ENCODE data around the gene TRNT1. TPM values are rescaled to one million over a fixed set of nuclear protein-coding genes. Genes with fewer than 3 reads are reported as not detected.

TRNT1 gene
- total and polyA plus RNA-seq, 2 of the 8 experiments (the other 6 are each of a cell fraction or from before 2014, with no cell fraction given): 7.2 to 33.1 TPM

DNA sequence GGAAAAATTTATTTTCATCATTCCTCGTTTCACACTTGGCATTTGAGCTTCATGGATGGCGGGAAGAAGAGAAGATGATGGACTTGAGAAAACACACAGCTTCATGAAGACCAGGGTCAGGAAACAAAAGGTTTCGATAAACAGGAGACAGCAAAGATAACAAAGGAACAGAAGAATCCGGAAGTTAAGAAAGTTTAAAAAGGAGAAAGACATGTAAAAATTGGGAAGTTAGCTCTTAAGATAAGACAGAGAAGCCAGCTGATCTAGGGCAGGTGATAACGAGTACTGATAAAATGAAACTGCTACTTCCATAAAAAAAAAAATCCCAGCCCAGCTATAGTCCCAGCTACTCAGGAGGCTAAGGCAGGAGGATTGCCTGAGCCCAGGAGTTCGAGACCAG, 40.5 kb upstream of the TRNT1 start (continued):
- TF ChIP-seq SIX5 (IDR thresholded peaks at IDR 0.05; ENCODE audit: low read depth, low read length): no peak
- TF ChIP-seq FOSL1 (IDR thresholded peaks at IDR 0.05; ENCODE audit: insufficient read depth, low read depth, low read length): no peak
- no peak for TF ChIP-seq KDM5A (IDR thresholded peaks at IDR 0.05; ENCODE audit: low read length)
- TF ChIP-seq RFX5 (IDR thresholded peaks at IDR 0.05; ENCODE audit: borderline replicate concordance, low read depth, low read length): no peak
- TF ChIP-seq, protein P1, sequence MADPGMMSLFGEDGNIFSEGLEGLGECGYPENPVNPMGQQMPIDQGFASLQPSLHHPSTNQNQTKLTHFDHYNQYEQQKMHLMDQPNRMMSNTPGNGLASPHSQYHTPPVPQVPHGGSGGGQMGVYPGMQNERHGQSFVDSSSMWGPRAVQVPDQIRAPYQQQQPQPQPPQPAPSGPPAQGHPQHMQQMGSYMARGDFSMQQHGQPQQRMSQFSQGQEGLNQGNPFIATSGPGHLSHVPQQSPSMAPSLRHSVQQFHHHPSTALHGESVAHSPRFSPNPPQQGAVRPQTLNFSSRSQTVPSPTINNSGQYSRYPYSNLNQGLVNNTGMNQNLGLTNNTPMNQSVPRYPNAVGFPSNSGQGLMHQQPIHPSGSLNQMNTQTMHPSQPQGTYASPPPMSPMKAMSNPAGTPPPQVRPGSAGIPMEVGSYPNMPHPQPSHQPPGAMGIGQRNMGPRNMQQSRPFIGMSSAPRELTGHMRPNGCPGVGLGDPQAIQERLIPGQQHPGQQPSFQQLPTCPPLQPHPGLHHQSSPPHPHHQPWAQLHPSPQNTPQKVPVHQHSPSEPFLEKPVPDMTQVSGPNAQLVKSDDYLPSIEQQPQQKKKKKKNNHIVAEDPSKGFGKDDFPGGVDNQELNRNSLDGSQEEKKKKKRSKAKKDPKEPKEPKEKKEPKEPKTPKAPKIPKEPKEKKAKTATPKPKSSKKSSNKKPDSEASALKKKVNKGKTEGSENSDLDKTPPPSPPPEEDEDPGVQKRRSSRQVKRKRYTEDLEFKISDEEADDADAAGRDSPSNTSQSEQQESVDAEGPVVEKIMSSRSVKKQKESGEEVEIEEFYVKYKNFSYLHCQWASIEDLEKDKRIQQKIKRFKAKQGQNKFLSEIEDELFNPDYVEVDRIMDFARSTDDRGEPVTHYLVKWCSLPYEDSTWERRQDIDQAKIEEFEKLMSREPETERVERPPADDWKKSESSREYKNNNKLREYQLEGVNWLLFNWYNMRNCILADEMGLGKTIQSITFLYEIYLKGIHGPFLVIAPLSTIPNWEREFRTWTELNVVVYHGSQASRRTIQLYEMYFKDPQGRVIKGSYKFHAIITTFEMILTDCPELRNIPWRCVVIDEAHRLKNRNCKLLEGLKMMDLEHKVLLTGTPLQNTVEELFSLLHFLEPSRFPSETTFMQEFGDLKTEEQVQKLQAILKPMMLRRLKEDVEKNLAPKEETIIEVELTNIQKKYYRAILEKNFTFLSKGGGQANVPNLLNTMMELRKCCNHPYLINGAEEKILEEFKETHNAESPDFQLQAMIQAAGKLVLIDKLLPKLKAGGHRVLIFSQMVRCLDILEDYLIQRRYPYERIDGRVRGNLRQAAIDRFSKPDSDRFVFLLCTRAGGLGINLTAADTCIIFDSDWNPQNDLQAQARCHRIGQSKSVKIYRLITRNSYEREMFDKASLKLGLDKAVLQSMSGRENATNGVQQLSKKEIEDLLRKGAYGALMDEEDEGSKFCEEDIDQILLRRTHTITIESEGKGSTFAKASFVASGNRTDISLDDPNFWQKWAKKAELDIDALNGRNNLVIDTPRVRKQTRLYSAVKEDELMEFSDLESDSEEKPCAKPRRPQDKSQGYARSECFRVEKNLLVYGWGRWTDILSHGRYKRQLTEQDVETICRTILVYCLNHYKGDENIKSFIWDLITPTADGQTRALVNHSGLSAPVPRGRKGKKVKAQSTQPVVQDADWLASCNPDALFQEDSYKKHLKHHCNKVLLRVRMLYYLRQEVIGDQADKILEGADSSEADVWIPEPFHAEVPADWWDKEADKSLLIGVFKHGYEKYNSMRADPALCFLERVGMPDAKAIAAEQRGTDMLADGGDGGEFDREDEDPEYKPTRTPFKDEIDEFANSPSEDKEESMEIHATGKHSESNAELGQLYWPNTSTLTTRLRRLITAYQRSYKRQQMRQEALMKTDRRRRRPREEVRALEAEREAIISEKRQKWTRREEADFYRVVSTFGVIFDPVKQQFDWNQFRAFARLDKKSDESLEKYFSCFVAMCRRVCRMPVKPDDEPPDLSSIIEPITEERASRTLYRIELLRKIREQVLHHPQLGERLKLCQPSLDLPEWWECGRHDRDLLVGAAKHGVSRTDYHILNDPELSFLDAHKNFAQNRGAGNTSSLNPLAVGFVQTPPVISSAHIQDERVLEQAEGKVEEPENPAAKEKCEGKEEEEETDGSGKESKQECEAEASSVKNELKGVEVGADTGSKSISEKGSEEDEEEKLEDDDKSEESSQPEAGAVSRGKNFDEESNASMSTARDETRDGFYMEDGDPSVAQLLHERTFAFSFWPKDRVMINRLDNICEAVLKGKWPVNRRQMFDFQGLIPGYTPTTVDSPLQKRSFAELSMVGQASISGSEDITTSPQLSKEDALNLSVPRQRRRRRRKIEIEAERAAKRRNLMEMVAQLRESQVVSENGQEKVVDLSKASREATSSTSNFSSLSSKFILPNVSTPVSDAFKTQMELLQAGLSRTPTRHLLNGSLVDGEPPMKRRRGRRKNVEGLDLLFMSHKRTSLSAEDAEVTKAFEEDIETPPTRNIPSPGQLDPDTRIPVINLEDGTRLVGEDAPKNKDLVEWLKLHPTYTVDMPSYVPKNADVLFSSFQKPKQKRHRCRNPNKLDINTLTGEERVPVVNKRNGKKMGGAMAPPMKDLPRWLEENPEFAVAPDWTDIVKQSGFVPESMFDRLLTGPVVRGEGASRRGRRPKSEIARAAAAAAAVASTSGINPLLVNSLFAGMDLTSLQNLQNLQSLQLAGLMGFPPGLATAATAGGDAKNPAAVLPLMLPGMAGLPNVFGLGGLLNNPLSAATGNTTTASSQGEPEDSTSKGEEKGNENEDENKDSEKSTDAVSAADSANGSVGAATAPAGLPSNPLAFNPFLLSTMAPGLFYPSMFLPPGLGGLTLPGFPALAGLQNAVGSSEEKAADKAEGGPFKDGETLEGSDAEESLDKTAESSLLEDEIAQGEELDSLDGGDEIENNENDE (IDR thresholded peaks at IDR 0.05; ENCODE audit: insufficient replicate concordance, low read length): no peak
- no peak for TF ChIP-seq KDM4A (IDR thresholded peaks at IDR 0.05; ENCODE audit: low read depth, low read length, severe bottlenecking)
- no peak for TF ChIP-seq SP2 (IDR thresholded peaks at IDR 0.05; ENCODE audit: low read length)
